Measurements from ENCODE around the gene SETD2. TPM values are rescaled to one million over a fixed set of nuclear protein-coding genes. Genes with fewer than 3 reads are reported as not detected.

Gene SETD2
- total RNA-seq, 1 donor from 2014 or later, result 21.3 TPM

GRCh38 chr3:47010111-47010712, 153.7 kb downstream of the SETD2 start:
- H3K4me3 ChIP-seq (ENCODE audit: low read depth, low read length), result peak overlapping the region; percentile 60
- TF ChIP-seq, protein P1, sequence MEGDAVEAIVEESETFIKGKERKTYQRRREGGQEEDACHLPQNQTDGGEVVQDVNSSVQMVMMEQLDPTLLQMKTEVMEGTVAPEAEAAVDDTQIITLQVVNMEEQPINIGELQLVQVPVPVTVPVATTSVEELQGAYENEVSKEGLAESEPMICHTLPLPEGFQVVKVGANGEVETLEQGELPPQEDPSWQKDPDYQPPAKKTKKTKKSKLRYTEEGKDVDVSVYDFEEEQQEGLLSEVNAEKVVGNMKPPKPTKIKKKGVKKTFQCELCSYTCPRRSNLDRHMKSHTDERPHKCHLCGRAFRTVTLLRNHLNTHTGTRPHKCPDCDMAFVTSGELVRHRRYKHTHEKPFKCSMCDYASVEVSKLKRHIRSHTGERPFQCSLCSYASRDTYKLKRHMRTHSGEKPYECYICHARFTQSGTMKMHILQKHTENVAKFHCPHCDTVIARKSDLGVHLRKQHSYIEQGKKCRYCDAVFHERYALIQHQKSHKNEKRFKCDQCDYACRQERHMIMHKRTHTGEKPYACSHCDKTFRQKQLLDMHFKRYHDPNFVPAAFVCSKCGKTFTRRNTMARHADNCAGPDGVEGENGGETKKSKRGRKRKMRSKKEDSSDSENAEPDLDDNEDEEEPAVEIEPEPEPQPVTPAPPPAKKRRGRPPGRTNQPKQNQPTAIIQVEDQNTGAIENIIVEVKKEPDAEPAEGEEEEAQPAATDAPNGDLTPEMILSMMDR (conservative IDR thresholded peaks at IDR 0.05; ENCODE audit: low read depth, low read length), result no peak
- no peak for DNase-seq (ENCODE audit: low read depth)

DNA sequence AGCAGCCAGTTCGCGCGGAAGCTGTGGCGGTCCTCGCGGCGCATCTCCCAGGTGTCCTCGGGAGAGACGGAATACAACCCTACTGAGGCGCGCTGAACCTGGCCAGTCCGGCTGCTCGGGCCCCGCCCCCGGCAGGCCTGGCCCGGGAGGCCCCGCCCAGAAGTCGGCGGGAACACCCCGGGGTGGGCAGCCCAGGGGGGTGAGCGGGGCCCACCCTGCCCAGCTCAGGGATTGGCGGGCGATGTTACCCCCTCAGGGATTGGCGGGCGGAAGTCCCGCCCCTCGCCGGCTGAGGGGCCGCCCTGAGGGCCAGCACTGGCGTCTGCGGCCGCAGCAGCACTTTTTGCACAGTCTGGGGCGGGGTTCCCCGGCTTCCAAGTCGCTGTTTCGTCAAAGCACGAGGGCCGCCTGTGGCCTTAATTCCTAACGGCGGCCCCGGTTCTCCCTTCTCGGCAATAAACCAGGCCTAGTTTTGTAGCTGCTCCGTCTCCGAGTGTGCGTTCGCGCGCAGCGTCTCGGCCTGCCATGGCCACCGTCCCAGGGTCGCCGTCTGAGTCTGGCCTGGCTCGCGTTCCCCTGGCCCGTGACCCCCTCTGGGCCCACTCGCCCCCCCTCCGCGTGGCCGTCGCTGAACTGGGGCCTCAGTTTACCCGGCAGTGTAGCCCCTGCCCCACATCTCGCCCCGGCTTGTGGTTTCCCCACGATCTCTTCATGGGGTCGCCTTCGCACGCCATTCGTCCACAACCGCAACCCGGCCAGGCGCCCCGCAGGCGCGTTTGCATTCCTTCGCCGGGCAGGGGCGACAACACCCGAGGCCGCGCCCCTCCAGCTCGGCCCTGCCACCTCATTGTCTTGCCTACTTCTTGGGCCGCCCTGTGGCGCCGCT, 154.4 kb downstream of the SETD2 start:
- peak overlapping the region; percentile 60 for H3K4me3 ChIP-seq (ENCODE audit: low read depth, low read length)
- TF ChIP-seq, protein P1 (conservative IDR thresholded peaks at IDR 0.05; ENCODE audit: low read depth, low read length), result no peak
- DNase-seq (ENCODE audit: low read depth), result peak; percentile 22

- no peak for DNase-seq (ENCODE audit: low read depth)
- H3K4me3 ChIP-seq (ENCODE audit: low read depth, low read length), result peak overlapping the region; percentile 60
- TF ChIP-seq, protein P1 (conservative IDR thresholded peaks at IDR 0.05; ENCODE audit: low read depth, low read length), result no peak
Measured at GRCh38 chr3:47008851-47009224, 155.1 kb downstream of the SETD2 start.

GRCh38 chr3:47008234-47008796, 155.6 kb downstream of the SETD2 start:
- DNase-seq (ENCODE audit: low read depth), result no peak
- no peak overlapping the region for H3K4me3 ChIP-seq (ENCODE audit: low read depth, low read length)
- TF ChIP-seq, protein P1 (conservative IDR thresholded peaks at IDR 0.05; ENCODE audit: low read depth, low read length), result no peak

- no peak overlapping the region for H3K4me3 ChIP-seq (ENCODE audit: low read depth, low read length)
- no peak for DNase-seq (ENCODE audit: low read depth)
- TF ChIP-seq, protein P1 (conservative IDR thresholded peaks at IDR 0.05; ENCODE audit: low read depth, low read length), result no peak
Measured at GRCh38 chr3:47007482-47008233, 156.3 kb downstream of the SETD2 start.

DNA sequence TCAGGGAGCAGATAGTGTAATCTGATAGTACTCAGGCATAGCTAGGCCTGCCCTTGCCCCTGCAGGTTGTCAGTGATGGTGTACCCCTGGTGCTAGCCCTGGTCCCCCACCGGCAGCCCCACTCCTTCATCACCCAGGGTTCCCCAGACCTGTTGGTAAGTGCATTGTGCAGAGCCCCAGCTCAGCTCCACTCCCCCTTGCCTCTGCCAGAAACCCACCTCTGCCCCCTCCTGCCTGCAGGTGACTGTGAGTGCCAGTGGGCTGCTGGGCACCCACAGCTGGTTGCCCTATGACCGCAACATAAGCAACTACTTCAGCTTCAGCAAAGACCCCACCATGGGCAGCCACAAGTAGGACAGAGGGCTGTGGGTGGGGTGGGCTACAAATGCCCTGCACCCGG, 156.9 kb downstream of the SETD2 start:
- TF ChIP-seq, protein P1 (conservative IDR thresholded peaks at IDR 0.05; ENCODE audit: low read depth, low read length), result no peak
- H3K4me3 ChIP-seq (ENCODE audit: low read depth, low read length), result no peak overlapping the region
- no peak for DNase-seq (ENCODE audit: low read depth)
